Right renal pelvis (tissue), 4 donors: ENCODE results near the gene IBTK. TPM values are rescaled to one million over a fixed set of nuclear protein-coding genes. Genes with fewer than 3 reads are reported as not detected.
"Not testable (repeated sequence)": the region's sequence is repeated elsewhere in the genome, so short reads cannot be mapped to it uniquely, and the experiment has no call there.

Experiments used
- DNase-seq, 4 donors: peaks; one replicate each; pipeline ENCODE4 v3.0.0-alpha.2; 2013; ENCODE audit warnings: low read depth in 4 of 4, low spot score in 3 of 4, missing footprints in 1 of 4
- polyA plus RNA-seq, 4 donors: library from polyadenylated mRNA; unstranded; fragments of 120-200 nt; gene quantifications; one replicate each; pipeline ENCODE4 v1.2.1, GENCODE V29; 2013; ENCODE audit not compliant: insufficient read length in 4 of 4

Gene IBTK
- polyA plus RNA-seq, 4 donors = 40.5 to 50.0 (median 48.5) TPM

DNA sequence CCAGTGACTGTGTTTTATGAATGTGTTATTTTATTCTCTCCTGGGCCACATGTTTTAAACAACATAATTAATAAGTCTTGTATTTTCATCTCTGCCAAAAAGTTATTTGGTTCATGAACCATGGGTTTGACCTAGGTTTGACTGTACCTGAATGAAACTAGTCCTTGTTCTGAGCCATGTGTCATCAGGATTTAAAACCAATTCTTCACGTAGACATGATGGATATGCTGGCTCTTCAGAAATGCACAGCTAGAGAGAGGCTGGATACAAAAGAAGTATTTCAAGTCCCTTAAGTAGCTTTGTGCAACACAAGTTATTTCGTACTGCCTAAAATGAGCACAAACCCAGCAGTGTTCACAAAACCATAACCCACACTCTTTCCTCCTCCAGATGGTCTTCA is 116.1 kb downstream of the IBTK start:
- no peak for DNase-seq

GRCh38 chr6:82129797-82130196 is 117.7 kb downstream of the IBTK start:
- no peak for DNase-seq

GRCh38 chr6:82128973-82129372 is 118.6 kb downstream of the IBTK start:
- not testable (repeated sequence) for DNase-seq

- DNase-seq = no peak
Observed at GRCh38 chr6:82123632-82124031, 123.9 kb downstream of the IBTK start.

Other genes starting within 250 kb of the IBTK start
- gene TPBG, start 116.1 kb upstream of the IBTK start, polyA plus RNA-seq = 10 to 100 TPM; 23.1 to 41.0 (median 28.7) TPM